ENCODE results near the gene PRR30.
A peak's percentile ranks its signal among the peaks of the same experiment; 100 is the strongest.
"Not testable (repeated sequence)": the region's sequence is repeated elsewhere in the genome, so short reads cannot be mapped to it uniquely, and the experiment has no call there.

Gene PRR30

GRCh38 chr2:27139310-27139709 is at the start of gene PRR30:
Gene PRR30, minus strand, starts transcription at chr2:27139410. Its CDS starts 1,081 bp downstream, at chr2:27138329.
- Mint-ChIP-seq H3K4me3 (no peak within 1 kb of the TSS), H3K27ac (no peak within 1 kb of the TSS)
- ATAC-seq: no peak

GRCh38 chr2:27186613-27187345 is 47.6 kb upstream of the PRR30 start:
- Mint-ChIP-seq H3K4me3 (no peak overlapping the region), H3K27ac (no peak overlapping the region), H3K36me3 (ENCODE audit: low read depth) (no peaks in the 10 kb centered on the region), H3K9me3 (no peaks in the 10 kb centered on the region), H3K27me3 (peaks cover 9% of the 10 kb centered on the region), H3K4me1 (no peaks in the 10 kb centered on the region)
- no peak for ATAC-seq
- DNase-seq: no peak

More at GRCh38 chr2:27139310-27139709, at the start of gene PRR30:
- peaks cover 8% of the 10 kb centered on the region for H3K27me3 Mint-ChIP-seq
- peaks cover 9% of the 10 kb centered on the region for H3K4me1 Mint-ChIP-seq
- no peaks in the 10 kb centered on the region for H3K9me3 Mint-ChIP-seq
- no peak for DNase-seq
- peaks cover 2% of the 10 kb centered on the region for H3K36me3 Mint-ChIP-seq (ENCODE audit: low read depth)

- Mint-ChIP-seq H3K27ac (no peak overlapping the region), H3K4me3 (no peak overlapping the region), H3K9me3 (no peaks in the 10 kb centered on the region), H3K4me1 (no peaks in the 10 kb centered on the region), H3K36me3 (ENCODE audit: low read depth) (no peaks in the 10 kb centered on the region), H3K27me3 (peaks cover 17% of the 10 kb centered on the region)
- DNase-seq (no peak), ATAC-seq (no peak)
These were observed 46.3 kb upstream of the PRR30 start for GRCh38 chr2:27185331-27186026.

- Mint-ChIP-seq H3K27ac (no peak overlapping the region), H3K36me3 (ENCODE audit: low read depth) (no peaks in the 10 kb centered on the region), H3K4me3 (no peak overlapping the region), H3K27me3 (peaks cover 27% of the 10 kb centered on the region), H3K4me1 (no peaks in the 10 kb centered on the region), H3K9me3 (no peaks in the 10 kb centered on the region)
- peak; percentile 28 for ATAC-seq
- no peak for DNase-seq
These were observed 44.9 kb upstream of the PRR30 start for GRCh38 chr2:27184115-27184514.

GRCh38 chr2:27182346-27182745 is 43.1 kb upstream of the PRR30 start:
- ATAC-seq (no peak), DNase-seq (no peak)
- no peak overlapping the region for H3K4me3 Mint-ChIP-seq
- H3K9me3 Mint-ChIP-seq: no peaks in the 10 kb centered on the region
- H3K36me3 Mint-ChIP-seq (ENCODE audit: low read depth): no peaks in the 10 kb centered on the region
- H3K27ac Mint-ChIP-seq: no peak overlapping the region
- H3K27me3 Mint-ChIP-seq: peaks cover 29% of the 10 kb centered on the region
- H3K4me1 Mint-ChIP-seq: no peaks in the 10 kb centered on the region

- H3K4me3 Mint-ChIP-seq: no peak overlapping the region
- DNase-seq (no peak), ATAC-seq (no peak)
- no peaks in the 10 kb centered on the region for H3K4me1 Mint-ChIP-seq
- H3K27me3 Mint-ChIP-seq: peaks cover 36% of the 10 kb centered on the region
- H3K36me3 Mint-ChIP-seq (ENCODE audit: low read depth): no peaks in the 10 kb centered on the region
- no peaks in the 10 kb centered on the region for H3K9me3 Mint-ChIP-seq
- H3K27ac Mint-ChIP-seq: no peak overlapping the region
These were observed 40.3 kb upstream of the PRR30 start for GRCh38 chr2:27179344-27180000.

- H3K4me1 Mint-ChIP-seq: no peaks in the 10 kb centered on the region
- H3K4me3 Mint-ChIP-seq: no peak overlapping the region
- no peaks in the 10 kb centered on the region for H3K36me3 Mint-ChIP-seq (ENCODE audit: low read depth)
- H3K9me3 Mint-ChIP-seq: no peaks in the 10 kb centered on the region
- ATAC-seq: no peak
- peaks cover 33% of the 10 kb centered on the region for H3K27me3 Mint-ChIP-seq
- no peak overlapping the region for H3K27ac Mint-ChIP-seq
- DNase-seq: no peak
These were observed 39.3 kb upstream of the PRR30 start for GRCh38 chr2:27178469-27178868.

GRCh38 chr2:27177441-27178351 is 38.5 kb upstream of the PRR30 start:
- Mint-ChIP-seq H3K9me3 (no peaks in the 10 kb centered on the region), H3K4me3 (no peak overlapping the region), H3K36me3 (ENCODE audit: low read depth) (no peaks in the 10 kb centered on the region), H3K4me1 (no peaks in the 10 kb centered on the region), H3K27me3 (peaks cover 33% of the 10 kb centered on the region), H3K27ac (no peak overlapping the region)
- ATAC-seq (no peak), DNase-seq (no peak)

GRCh38 chr2:27175781-27176180 is 36.6 kb upstream of the PRR30 start:
- not testable (repeated sequence) for ATAC-seq, H3K4me1 Mint-ChIP-seq

GRCh38 chr2:27175330-27175729 is 36.1 kb upstream of the PRR30 start:
- H3K4me1 Mint-ChIP-seq: peaks cover 2% of the 10 kb centered on the region
- no peaks in the 10 kb centered on the region for H3K36me3 Mint-ChIP-seq (ENCODE audit: low read depth)
- H3K9me3 Mint-ChIP-seq: no peaks in the 10 kb centered on the region
- no peak overlapping the region for H3K4me3 Mint-ChIP-seq
- ATAC-seq: no peak
- no peak overlapping the region for H3K27ac Mint-ChIP-seq
- no peak for DNase-seq
- H3K27me3 Mint-ChIP-seq: peaks cover 24% of the 10 kb centered on the region

More at GRCh38 chr2:27175781-27176180, 36.6 kb upstream of the PRR30 start:
- not testable (repeated sequence) for H3K4me3 Mint-ChIP-seq; DNase-seq; H3K36me3 Mint-ChIP-seq (ENCODE audit: low read depth); H3K9me3 Mint-ChIP-seq; H3K27ac Mint-ChIP-seq
- H3K27me3 Mint-ChIP-seq: peaks cover 20% of the 10 kb centered on the region

- Mint-ChIP-seq H3K36me3 (ENCODE audit: low read depth) (no peaks in the 10 kb centered on the region), H3K9me3 (no peaks in the 10 kb centered on the region), H3K27me3 (peaks cover 21% of the 10 kb centered on the region), H3K27ac (no peak overlapping the region), H3K4me3 (no peak overlapping the region), H3K4me1 (peaks cover 2% of the 10 kb centered on the region)
- ATAC-seq: no peak
- no peak for DNase-seq
These were observed 35.4 kb upstream of the PRR30 start for GRCh38 chr2:27174638-27175037.

- H3K36me3 Mint-ChIP-seq (ENCODE audit: low read depth): no peaks in the 10 kb centered on the region
- H3K27me3 Mint-ChIP-seq: peaks cover 11% of the 10 kb centered on the region
- H3K27ac Mint-ChIP-seq: no peak overlapping the region
- no peaks in the 10 kb centered on the region for H3K9me3 Mint-ChIP-seq
- DNase-seq (no peak), ATAC-seq (no peak)
- H3K4me3 Mint-ChIP-seq: no peak overlapping the region
- peaks cover 2% of the 10 kb centered on the region for H3K4me1 Mint-ChIP-seq
These were observed 32.2 kb upstream of the PRR30 start for GRCh38 chr2:27171351-27171848.

GRCh38 chr2:27170581-27171337 is 31.5 kb upstream of the PRR30 start:
- no peak overlapping the region for H3K4me3 Mint-ChIP-seq
- DNase-seq (no peak), ATAC-seq (no peak)
- H3K27ac Mint-ChIP-seq: no peak overlapping the region
- H3K27me3 Mint-ChIP-seq: peaks cover 6% of the 10 kb centered on the region
- peaks cover 2% of the 10 kb centered on the region for H3K4me1 Mint-ChIP-seq
- no peaks in the 10 kb centered on the region for H3K9me3 Mint-ChIP-seq
- H3K36me3 Mint-ChIP-seq (ENCODE audit: low read depth): no peaks in the 10 kb centered on the region

Data from activated naive CD8-positive, alpha-beta T cell treated with anti-CD3 and anti-CD28 coated beads, Interleukin-2, amount 50 U/mL, for 24 hours (primary cell).